Activated CD8-positive, alpha-beta T cell treated with anti-CD3 and anti-CD28 coated beads for 36 hours (primary cell): ENCODE data around the gene COA8. TPM values are rescaled to one million over a fixed set of nuclear protein-coding genes. Genes with fewer than 3 reads are reported as not detected.

Experiments used
- ATAC-seq: fragments of 200-7000 bp; cut with Tn5 transposase; one replicate; pipeline ENCODE4 v1.10.0; 2021; ENCODE audit warnings: mild to moderate bottlenecking, moderate library complexity
- CTCF ChIA-PET: fragments of 350-600 bp; sonication (Branson Sonifier 250); formaldehyde crosslinking; loops from one replicate; lab custom pipeline; 2021; ENCODE audit warnings: antibody characterized with exemption; lab: Charles Lee
- POLR2A ChIA-PET: fragments of 350-600 bp; sonication (Branson Sonifier 250); formaldehyde crosslinking; loops from one replicate; lab custom pipeline; 2021; ENCODE audit warnings: antibody characterized with exemption; lab: Charles Lee
- DNase-seq: peaks from one replicate; pipeline ENCODE4 v3.0.0-alpha.2; 2020
- H3K27ac Mint-ChIP-seq: one replicate; pipeline ENCODE4 v1.8.0; 2021; ENCODE audit warnings: mild to moderate bottlenecking, mixed read lengths
- H3K27me3 Mint-ChIP-seq: one replicate; pipeline ENCODE4 v1.8.0; 2021; ENCODE audit warnings: mixed read lengths
- H3K36me3 Mint-ChIP-seq: one replicate; pipeline ENCODE4 v1.8.0; 2021; ENCODE audit warnings: low read depth, mixed read lengths
- H3K4me1 Mint-ChIP-seq: one replicate; pipeline ENCODE4 v1.8.0; 2021; ENCODE audit warnings: low read depth, mixed read lengths
- H3K4me3 Mint-ChIP-seq: one replicate; pipeline ENCODE4 v1.8.0; 2021; ENCODE audit warnings: mild to moderate bottlenecking, moderate library complexity, mixed read lengths
- H3K9me3 Mint-ChIP-seq: one replicate; pipeline ENCODE4 v1.8.0; 2021; ENCODE audit warnings: mixed read lengths
- CTCF ChIP-seq: fragments of 200-600 bp; IDR thresholded peaks from one replicate; pipeline ENCODE4 v1.8.0; 2022; ENCODE audit warnings: antibody characterized with exemption, mild to moderate bottlenecking
- intact Hi-C: fragments of 100-400 bp; cut with micrococcal nuclease; formaldehyde crosslinking; loops from one replicate; pipeline ENCODE4 v1.10.0; 2022
- total RNA-seq, 2 experiments: library from RNA; stranded (reverse); gene quantifications; one replicate each; pipeline ENCODE4 v1.2.3, GENCODE V29; 2021

The COA8 gene
- total RNA-seq, 2 experiments from 2014 or later = 40.3 to 45.6 TPM

GRCh38 chr14:103628684-103629502 lies 66.1 kb downstream of the COA8 start, which contains the start of gene KLC1:
Gene KLC1, plus strand, starts transcription at chr14:103629211. Its CDS starts 25,354 bp downstream, at chr14:103654565.
- peak; percentile 85 for DNase-seq
- Mint-ChIP-seq H3K4me3 (peak within 1 kb of the TSS; percentile 84), H3K9me3 (no peaks in the 10 kb centered on the region), H3K27ac (peak within 1 kb of the TSS; percentile 85), H3K4me1 (peaks cover 30% of the 10 kb centered on the region), H3K27me3 (no peaks in the 10 kb centered on the region), H3K36me3 (peaks cover 3% of the 10 kb centered on the region)
- ATAC-seq = peak; percentile 81
- ChIA-PET POLR2A (interaction anchor here (0.8 to 2.8 kb wide), 7 partner anchors 13 to 295 kb away, joined by 3 to 19 read pairs (median 3); partner anchors contain the start of genes BAG5, COA8, EIF5 and TRMT61A), CTCF (interaction anchor here (0.8 kb wide), 1 partner anchor 22 kb away, joined by 3 read pairs; no protein-coding TSS in a partner anchor)
- intact Hi-C loops = no loop called here
- no peak for TF ChIP-seq CTCF

DNA sequence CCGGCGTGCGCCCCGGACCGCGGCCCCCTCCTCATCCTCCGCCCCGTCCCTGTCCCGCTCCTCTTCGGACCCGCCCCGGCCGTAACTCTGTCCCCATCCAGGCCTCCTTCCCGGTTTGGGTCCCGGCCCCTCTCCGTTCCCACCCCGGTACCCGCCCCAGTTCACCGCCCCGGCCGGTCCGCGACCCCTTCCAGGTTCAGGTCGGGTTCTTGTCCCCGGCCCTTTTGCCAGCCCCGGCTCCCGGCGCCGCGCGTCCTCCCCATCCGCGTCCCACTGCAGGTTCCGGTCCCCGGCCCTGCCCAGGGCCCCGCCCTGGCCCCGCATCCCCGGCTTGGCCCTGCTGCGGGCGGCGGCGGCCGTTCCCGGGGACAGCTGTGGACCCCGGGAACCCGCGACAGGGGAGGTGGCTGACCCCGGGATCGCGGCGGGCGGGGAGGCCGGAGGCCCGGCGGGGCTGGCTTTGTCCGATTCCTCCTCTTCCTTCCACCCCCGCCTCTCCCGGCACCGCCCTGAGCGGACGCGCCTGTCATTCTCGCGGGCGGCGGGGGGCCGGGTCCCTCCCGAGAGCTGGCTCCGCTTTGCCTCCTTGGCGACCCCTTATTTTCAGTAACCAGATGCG lies 66.9 kb downstream of the COA8 start:
- POLR2A ChIA-PET = interaction anchor here (0.8 to 2.8 kb wide), 6 partner anchors 12 to 295 kb away, joined by 3 to 19 read pairs (median 3); partner anchors contain the start of genes BAG5, COA8, EIF5 and TRMT61A
- DNase-seq (peak; percentile 62), ATAC-seq (peak; percentile 60)
- H3K27ac Mint-ChIP-seq = peak overlapping the region; percentile 64
- peaks cover 3% of the 10 kb centered on the region for H3K36me3 Mint-ChIP-seq
- CTCF ChIA-PET = no interaction called here
- no peak for TF ChIP-seq CTCF
- no peaks in the 10 kb centered on the region for H3K27me3 Mint-ChIP-seq
- intact Hi-C loops = no loop called here
- no peaks in the 10 kb centered on the region for H3K9me3 Mint-ChIP-seq
- peaks cover 30% of the 10 kb centered on the region for H3K4me1 Mint-ChIP-seq
- peak overlapping the region; percentile 84 for H3K4me3 Mint-ChIP-seq

- Mint-ChIP-seq H3K4me1 (peaks cover 29% of the 10 kb centered on the region), H3K27ac (peak overlapping the region; percentile 64), H3K36me3 (peaks cover 3% of the 10 kb centered on the region), H3K27me3 (no peaks in the 10 kb centered on the region), H3K4me3 (peak overlapping the region; percentile 84), H3K9me3 (no peaks in the 10 kb centered on the region)
- POLR2A ChIA-PET = interaction anchor here (1.2 to 2.8 kb wide), 3 partner anchors 68 to 102 kb away, joined by 3 to 19 read pairs (median 3); partner anchors contain the start of genes BAG5, COA8 and TRMT61A
- intact Hi-C loops = no loop called here
- CTCF ChIA-PET = no interaction called here
- no peak for DNase-seq
- ATAC-seq = no peak
- no peak for TF ChIP-seq CTCF
Measured at GRCh38 chr14:103630364-103631108, 67.8 kb downstream of the COA8 start.

- intact Hi-C loops = no loop called here
- DNase-seq (no peak), ATAC-seq (no peak)
- Mint-ChIP-seq H3K4me1 (peaks cover 43% of the 10 kb centered on the region), H3K27me3 (no peaks in the 10 kb centered on the region), H3K4me3 (no peak overlapping the region), H3K27ac (peak overlapping the region; percentile 45), H3K9me3 (no peaks in the 10 kb centered on the region), H3K36me3 (peaks cover 16% of the 10 kb centered on the region)
- TF ChIP-seq CTCF = no peak
- ChIA-PET CTCF (no interaction called here), POLR2A (no interaction called here)
Measured at GRCh38 chr14:103633391-103633790, 70.6 kb downstream of the COA8 start.
